Body of pancreas (tissue), 4 donors: ENCODE data around the gene MICOS13.

Experiments
- CTCF ChIP-seq, 7 experiments: fragments of 450-650 bp in 4 of 7; fragments of 200-600 bp in 3 of 7; sonication (generic) in 3 of 7; IDR thresholded peaks; one replicate each; pipeline ENCODE4 v1.5.1; 2016 to 2019; ENCODE audit warnings: antibody characterized with exemption in 7 of 7
- POLR2A ChIP-seq, 3 donors: fragments of 450-650 bp; IDR thresholded peaks; one replicate each; pipeline ENCODE4 v1.6.1; 2016; ENCODE audit warnings: antibody characterized with exemption in 3 of 3, mild to moderate bottlenecking in 2 of 3

- TF ChIP-seq CTCF (IDR thresholded peaks at IDR 0.05) (no peak), POLR2A (IDR thresholded peaks at IDR 0.05) (no peak)
Observed at GRCh38 chr19:5663904-5664303, 16.4 kb downstream of the MICOS13 start.
